ENCODE measurements around the gene PABPC1L. TPM values are rescaled to one million over a fixed set of nuclear protein-coding genes. Genes with fewer than 3 reads are reported as not detected.

PABPC1L gene
- total RNA-seq, 1 experiment from 2014 or later, result 90.7 TPM

- TF ChIP-seq IRF2 (CRISPR knock-in tag; IDR thresholded peaks at IDR 0.05; ENCODE audit: borderline replicate concordance, low read depth), result no peak
- no peak for TF ChIP-seq JAZF1 (CRISPR knock-in tag; IDR thresholded peaks at IDR 0.05)
- TF ChIP-seq NR1H2 (CRISPR knock-in tag; IDR thresholded peaks at IDR 0.05), result no peak
- TF ChIP-seq KAT7 (CRISPR knock-in tag; IDR thresholded peaks at IDR 0.05; ENCODE audit: borderline replicate concordance), result no peak; the same call in 1 of the 2 replicates
- TF ChIP-seq ZNF425 (CRISPR knock-in tag; conservative IDR thresholded peaks at IDR 0.05), result no peak
- TF ChIP-seq USF1 (CRISPR knock-in tag; IDR thresholded peaks at IDR 0.05), result peak; percentile 97
- TF ChIP-seq GTF2I (CRISPR knock-in tag; conservative IDR thresholded peaks at IDR 0.05), result no peak
- TF ChIP-seq SMAD4 (CRISPR knock-in tag; IDR thresholded peaks at IDR 0.05), result no peak
- TF ChIP-seq ZSCAN18 (CRISPR knock-in tag; IDR thresholded peaks at IDR 0.05), result no peak
- TF ChIP-seq ATF6 (CRISPR knock-in tag; IDR thresholded peaks at IDR 0.05), result no peak
- no peak for TF ChIP-seq E2F1 (CRISPR knock-in tag; IDR thresholded peaks at IDR 0.05)
- TF ChIP-seq USF2 (CRISPR knock-in tag; IDR thresholded peaks at IDR 0.05), result peak; percentile 97
- TF ChIP-seq TEAD1 (CRISPR knock-in tag; IDR thresholded peaks at IDR 0.05), result peak; percentile 87
- no peak for TF ChIP-seq ZNF423 (CRISPR knock-in tag; IDR thresholded peaks at IDR 0.05)
- TF ChIP-seq MXD4 (CRISPR knock-in tag; IDR thresholded peaks at IDR 0.05; ENCODE audit: borderline replicate concordance), result no peak
- TF ChIP-seq FOXP1 (CRISPR knock-in tag; IDR thresholded peaks at IDR 0.05; ENCODE audit: borderline replicate concordance), result peak; percentile 92
- peak; percentile 59; the same call in 1 of the 2 replicates for TF ChIP-seq ZNF232 (CRISPR knock-in tag; IDR thresholded peaks at IDR 0.05)
- no peak for TF ChIP-seq ZNF396 (CRISPR knock-in tag; IDR thresholded peaks at IDR 0.05; ENCODE audit: borderline replicate concordance)
- TF ChIP-seq ZNF416 (CRISPR knock-in tag; IDR thresholded peaks at IDR 0.05), result no peak
- no peak for TF ChIP-seq NR2C2 (CRISPR knock-in tag; IDR thresholded peaks at IDR 0.05)
- no peak for TF ChIP-seq PRRX2 (CRISPR knock-in tag; IDR thresholded peaks at IDR 0.05)
- no peak for TF ChIP-seq MLX (CRISPR knock-in tag; IDR thresholded peaks at IDR 0.05)
- TF ChIP-seq AFF4 (CRISPR knock-in tag; IDR thresholded peaks at IDR 0.05; ENCODE audit: borderline replicate concordance), result peak; percentile 76; the same call in 1 of the 2 replicates
- TF ChIP-seq ZNF219 (CRISPR knock-in tag; IDR thresholded peaks at IDR 0.05; ENCODE audit: borderline replicate concordance), result no peak
- no peak for TF ChIP-seq GRHL2 (CRISPR knock-in tag; IDR thresholded peaks at IDR 0.05; ENCODE audit: insufficient replicate concordance, severe bottlenecking)
Observed at GRCh38 chr20:44966030-44966961, 56.4 kb downstream of the PABPC1L start, which contains the start of gene STK4 (continued).

Data from WTC11 (cell line).